Muscle of leg (tissue), 11 donors: ENCODE data around the gene FMN1. TPM values are rescaled to one million over a fixed set of nuclear protein-coding genes. Genes with fewer than 3 reads are reported as not detected.
A peak's percentile ranks its signal among the peaks of the same experiment; 100 is the strongest.

ENCODE experiments used
- DNase-seq: peaks from one replicate; pipeline ENCODE4 v3.0.0; 2013
- H3K27ac ChIP-seq: one replicate; pipeline ENCODE4 v1.5.1; 2013; ENCODE audit warnings: mild to moderate bottlenecking, low read length, control low read depth
- H3K27me3 ChIP-seq: one replicate; pipeline ENCODE4 v1.6.1; 2013; ENCODE audit warnings: low read length; ENCODE audit not compliant: control insufficient read depth, insufficient read depth
- H3K36me3 ChIP-seq: one replicate; pipeline ENCODE4 v1.6.1; 2013; ENCODE audit warnings: low read length; ENCODE audit not compliant: control insufficient read depth, insufficient read depth
- H3K4me1 ChIP-seq: one replicate; pipeline ENCODE4 v1.6.1; 2013; ENCODE audit warnings: low read length; ENCODE audit not compliant: control insufficient read depth, insufficient read depth
- H3K4me3 ChIP-seq: one replicate; pipeline ENCODE4 v1.5.1; 2013; ENCODE audit warnings: low read length, control low read depth
- H3K9me3 ChIP-seq: replicated peaks from 2 replicates; pipeline ENCODE4 v1.6.1; 2013; ENCODE audit warnings: low read depth, low read length; ENCODE audit not compliant: control insufficient read depth
- WGBS: methylation state at CpG from one replicate; pipeline ENCODE4 v1.1.5; 2013; ENCODE audit warnings: missing lambda C conversion rate; ENCODE audit not compliant: insufficient coverage; 5-methylcytosine and 5-hydroxymethylcytosine counted together
- polyA plus RNA-seq, 8 donors: library from polyadenylated mRNA; unstranded; fragments of 120-200 nt; gene quantifications; one replicate each; pipeline versions ENCODE4 v1.2.1 to v1.2.3, GENCODE V29; 2013; ENCODE audit warnings: inconsistent platforms in 1 of 8, low replicate concordance in 1 of 8; ENCODE audit not compliant: insufficient read length in 8 of 8, insufficient read depth in 1 of 8
- total RNA-seq: library from RNA; stranded (reverse); fragments of 120-200 nt; gene quantifications from one replicate; pipeline ENCODE4 v1.2.4, GENCODE V29; 2013

The FMN1 gene
- total and polyA plus RNA-seq, 9 donors, result 0.50 to 3.5 (median 1.0) TPM

DNA sequence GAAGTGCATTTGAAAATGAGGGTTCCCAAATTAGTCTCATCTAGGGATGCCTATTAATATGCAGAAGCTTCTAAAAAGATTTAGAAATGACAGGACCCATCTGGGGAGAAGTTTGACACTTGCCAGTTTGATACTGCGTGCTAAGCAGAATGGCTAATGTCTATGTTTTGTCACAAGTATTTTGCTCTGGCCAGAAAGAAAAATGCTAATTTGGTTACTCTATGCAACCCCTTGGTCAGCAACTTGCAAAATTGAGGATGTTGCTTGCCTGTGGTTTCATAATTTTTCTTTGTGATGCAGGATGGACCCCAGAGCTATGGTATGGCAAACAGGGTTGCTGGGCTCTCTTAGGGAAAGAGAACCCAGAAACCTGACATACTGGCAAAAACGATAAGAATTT is 148.2 kb downstream of the FMN1 start:
- H3K9me3 ChIP-seq, result peaks cover 25% of the 10 kb centered on the region
- no peaks in the 10 kb centered on the region for H3K27me3 ChIP-seq
- WGBS, result 100% methylated on average over 1 of the region's 2 CpGs
- H3K4me1 ChIP-seq, result peaks cover 14% of the 10 kb centered on the region
- peak; percentile 52 for DNase-seq
- H3K36me3 ChIP-seq, result no peaks in the 10 kb centered on the region
- H3K4me3 ChIP-seq, result no peak overlapping the region
- no peak overlapping the region for H3K27ac ChIP-seq

DNA sequence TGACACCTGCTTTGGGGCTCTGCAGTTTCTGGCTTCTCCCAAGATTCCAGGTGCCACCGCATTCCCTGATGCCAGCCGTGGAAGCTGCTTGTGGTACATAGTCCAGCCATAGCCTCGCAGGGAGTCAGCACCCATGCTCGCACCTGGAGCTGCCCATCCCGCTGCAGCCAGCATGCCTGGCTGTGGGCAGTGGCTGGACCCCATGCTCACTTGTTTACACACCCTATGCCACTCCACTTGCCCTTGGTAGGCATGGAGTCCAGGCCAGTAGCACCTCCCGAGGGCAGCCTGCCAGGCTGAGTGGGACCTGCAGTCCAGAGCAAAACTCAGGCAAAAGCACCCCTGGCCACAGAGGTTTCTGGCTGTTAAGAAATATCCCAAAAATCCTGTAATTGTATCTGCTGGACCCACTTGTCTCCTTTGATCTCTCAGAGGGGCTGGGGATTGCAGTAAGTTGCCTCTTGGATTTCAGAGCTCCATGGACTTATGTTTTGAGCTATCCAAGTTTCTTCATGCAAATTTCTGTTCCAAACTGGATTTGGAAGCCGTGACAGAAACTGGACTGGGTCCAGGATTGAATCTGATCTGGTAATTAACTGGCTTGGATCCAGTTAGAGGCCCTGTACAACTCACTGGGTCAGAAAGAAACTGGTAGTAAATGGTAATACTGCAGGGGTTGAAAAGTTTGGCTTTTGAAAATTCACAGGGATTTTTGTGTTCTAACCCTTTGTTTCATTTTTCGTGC is 149.3 kb downstream of the FMN1 start:
- peak overlapping the region; percentile 20 for H3K27ac ChIP-seq
- peak; percentile 84 for DNase-seq

DNA sequence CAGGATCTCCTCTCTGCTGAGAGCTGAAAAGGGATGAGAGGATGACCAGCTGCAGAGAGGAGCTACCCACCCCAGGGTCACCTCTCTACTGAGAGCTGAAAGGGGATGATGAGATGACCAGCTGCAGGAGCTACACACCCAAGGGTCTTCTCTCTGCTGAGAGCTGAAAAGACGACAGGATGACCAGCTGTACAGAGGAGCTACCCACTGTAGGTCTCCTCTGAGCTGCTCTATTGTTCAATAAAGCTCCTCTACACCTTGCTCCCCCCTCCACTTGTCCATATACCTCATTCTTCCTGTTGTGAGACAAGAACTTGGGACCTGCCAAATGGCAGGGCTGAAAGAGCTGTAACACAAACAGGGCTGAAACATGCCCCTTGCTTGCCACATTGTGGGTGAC is 149.9 kb downstream of the FMN1 start:
- DNase-seq, result no peak
- Histone ChIP-seq H3K4me3 (no peak overlapping the region), H3K9me3 (peaks cover 24% of the 10 kb centered on the region), H3K36me3 (no peaks in the 10 kb centered on the region), H3K27ac (no peak overlapping the region), H3K27me3 (no peaks in the 10 kb centered on the region), H3K4me1 (peaks cover 14% of the 10 kb centered on the region)
- WGBS, result no CpG with 5 or more reads among the region's 1 CpG

More for the DNA sequence above, 149.3 kb downstream of the FMN1 start:
- no peak overlapping the region for H3K4me3 ChIP-seq
- 67% methylated on average over 5 of the region's 8 CpGs for WGBS
- H3K27me3 ChIP-seq, result no peaks in the 10 kb centered on the region
- peaks cover 14% of the 10 kb centered on the region for H3K4me1 ChIP-seq
- H3K9me3 ChIP-seq, result peaks cover 25% of the 10 kb centered on the region
- H3K36me3 ChIP-seq, result no peaks in the 10 kb centered on the region

DNA sequence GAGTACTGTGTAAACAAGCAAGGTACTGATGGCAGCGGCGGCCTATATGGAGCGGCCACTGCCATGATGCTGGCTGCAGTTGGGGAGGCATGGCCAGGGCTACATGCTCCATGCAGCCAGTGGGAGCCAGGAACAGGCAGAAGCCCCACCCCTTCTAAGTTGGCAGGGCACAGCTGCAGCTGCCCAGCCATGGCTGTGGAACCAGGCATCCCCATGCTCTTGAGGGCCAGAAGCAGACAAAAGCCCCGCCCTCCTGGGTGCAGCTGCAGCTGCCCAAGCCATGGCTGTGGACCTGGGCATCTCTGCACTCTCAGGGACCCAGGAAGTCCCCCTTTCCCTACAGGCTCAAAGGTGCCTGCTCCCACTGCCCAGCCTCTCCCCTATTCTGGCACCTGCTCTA is 150.9 kb downstream of the FMN1 start:
- no peak for DNase-seq
- H3K4me3 ChIP-seq, result no peak overlapping the region
- H3K36me3 ChIP-seq, result no peaks in the 10 kb centered on the region
- H3K9me3 ChIP-seq, result peaks cover 16% of the 10 kb centered on the region
- no peaks in the 10 kb centered on the region for H3K27me3 ChIP-seq
- WGBS, result 83% methylated on average over 4 of the region's 4 CpGs
- H3K27ac ChIP-seq, result no peak overlapping the region
- peaks cover 14% of the 10 kb centered on the region for H3K4me1 ChIP-seq

DNA sequence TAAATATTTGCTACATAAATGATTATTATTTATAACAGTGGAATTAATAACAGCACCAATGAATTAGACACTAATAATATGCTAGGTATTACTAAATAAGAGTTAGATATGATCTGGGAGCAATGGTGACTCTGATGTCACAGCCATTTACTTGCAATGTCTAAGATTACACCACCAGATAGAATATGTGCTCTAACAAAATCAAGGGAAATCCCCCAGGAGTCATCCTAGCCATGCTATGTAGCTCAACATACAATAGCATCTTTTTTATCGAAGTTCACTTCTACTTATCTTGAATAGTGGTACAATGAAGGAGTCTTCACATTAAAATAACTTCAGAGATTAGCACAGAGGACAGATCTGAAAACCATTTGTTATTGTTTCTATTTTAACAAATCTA is 154.0 kb downstream of the FMN1 start:
- peaks cover 12% of the 10 kb centered on the region for H3K9me3 ChIP-seq
- H3K27me3 ChIP-seq, result no peaks in the 10 kb centered on the region
- no CpG with 5 or more reads among the region's 1 CpG for WGBS
- H3K4me1 ChIP-seq, result peaks cover 11% of the 10 kb centered on the region
- no peak for DNase-seq
- H3K36me3 ChIP-seq, result no peaks in the 10 kb centered on the region
- H3K27ac ChIP-seq, result no peak overlapping the region
- H3K4me3 ChIP-seq, result no peak overlapping the region

DNA sequence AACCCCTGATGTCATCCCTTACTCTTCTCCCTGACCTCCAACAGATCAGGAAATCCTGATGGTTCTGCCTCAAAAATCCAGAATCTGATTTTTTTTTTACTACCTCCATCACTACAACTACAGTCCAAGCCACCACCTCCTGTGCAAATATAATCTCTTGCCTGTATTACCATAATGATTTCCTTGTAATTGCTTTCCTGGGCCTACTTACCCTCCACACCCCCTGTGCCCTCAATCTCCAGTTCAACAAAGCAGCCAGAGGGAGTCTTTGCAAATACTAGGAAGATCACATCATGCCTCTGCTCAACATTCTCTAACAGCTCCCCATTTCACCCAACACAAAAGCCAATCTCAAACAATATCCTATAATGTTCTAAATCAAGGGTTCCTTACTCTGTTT is 159.9 kb downstream of the FMN1 start:
- no peak for DNase-seq
- Histone ChIP-seq H3K4me1 (peaks cover 6% of the 10 kb centered on the region), H3K4me3 (no peak overlapping the region), H3K36me3 (no peaks in the 10 kb centered on the region), H3K27me3 (no peaks in the 10 kb centered on the region), H3K9me3 (no peaks in the 10 kb centered on the region), H3K27ac (no peak overlapping the region)

DNA sequence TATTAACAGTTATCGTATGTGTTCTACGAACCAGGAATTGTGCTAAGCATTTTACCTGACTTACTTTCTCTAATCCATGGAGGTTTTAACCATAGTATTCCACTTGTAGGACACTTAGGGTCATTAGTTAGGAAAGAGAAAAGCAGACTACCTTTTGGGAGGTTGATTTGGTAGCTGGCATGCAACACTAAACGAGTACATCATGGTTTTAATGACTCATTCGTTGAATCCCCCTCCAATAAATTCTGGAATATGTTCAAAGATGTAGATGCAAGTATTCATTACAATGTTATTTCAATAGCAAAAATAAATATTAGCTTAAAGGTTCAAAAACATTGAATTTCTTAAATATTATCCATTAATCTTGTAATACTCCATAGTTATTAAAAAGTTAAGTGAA is 162.5 kb downstream of the FMN1 start:
- no peaks in the 10 kb centered on the region for H3K27me3 ChIP-seq
- peaks cover 16% of the 10 kb centered on the region for H3K4me1 ChIP-seq
- WGBS, result no CpG with 5 or more reads among the region's 4 CpGs
- H3K36me3 ChIP-seq, result no peaks in the 10 kb centered on the region
- peak; percentile 23 for DNase-seq
- no peaks in the 10 kb centered on the region for H3K9me3 ChIP-seq
- no peak overlapping the region for H3K4me3 ChIP-seq
- H3K27ac ChIP-seq, result no peak overlapping the region

DNA sequence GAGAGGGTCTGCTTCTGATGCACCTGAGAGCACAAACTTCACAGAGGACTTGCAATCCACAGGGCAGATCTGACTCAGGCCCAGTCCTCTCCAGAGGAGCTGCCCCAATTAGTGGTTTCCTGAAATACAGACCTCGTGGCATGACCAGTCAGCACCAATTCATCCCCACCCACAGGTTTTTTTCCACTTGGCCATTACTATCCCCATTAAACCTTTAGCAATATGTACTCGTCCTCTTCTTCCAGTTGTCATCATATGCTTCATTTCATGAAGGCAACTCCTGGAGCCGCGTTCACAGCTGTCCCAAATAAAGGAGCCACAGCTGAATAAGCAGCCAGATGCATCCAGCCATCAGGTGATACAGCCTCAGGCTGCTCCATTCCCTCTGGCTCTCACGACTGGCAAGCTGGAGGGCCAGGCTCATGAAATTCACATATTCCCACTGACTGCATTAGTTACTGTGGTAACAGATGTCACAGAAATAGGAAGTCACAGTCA is 163.1 kb downstream of the FMN1 start:
- no peaks in the 10 kb centered on the region for H3K9me3 ChIP-seq
- 44% methylated on average over 4 of the region's 5 CpGs for WGBS
- no peaks in the 10 kb centered on the region for H3K27me3 ChIP-seq
- H3K4me1 ChIP-seq, result peaks cover 22% of the 10 kb centered on the region
- no peak overlapping the region for H3K4me3 ChIP-seq
- peak; percentile 38 for DNase-seq
- H3K36me3 ChIP-seq, result no peaks in the 10 kb centered on the region
- no peak overlapping the region for H3K27ac ChIP-seq

DNA sequence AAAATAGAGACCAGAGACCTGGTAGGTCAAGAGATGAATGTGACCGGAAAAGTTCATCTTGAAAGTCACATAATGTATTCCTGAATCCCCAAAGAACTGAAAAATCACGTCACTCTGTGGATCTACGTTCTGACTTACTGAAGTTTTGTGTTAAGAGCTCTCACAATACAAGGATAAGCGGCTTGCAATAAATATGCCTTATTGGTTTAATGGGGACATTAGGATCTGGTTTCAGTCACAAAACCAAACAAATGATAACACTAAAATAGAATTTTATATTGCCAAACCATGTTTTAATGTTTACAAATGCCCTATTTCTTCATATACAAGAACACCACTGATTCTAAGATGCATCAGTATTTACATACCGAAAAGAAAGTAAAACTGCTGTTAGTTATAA is 164.2 kb downstream of the FMN1 start:
- DNase-seq, result no peak
- no peaks in the 10 kb centered on the region for H3K36me3 ChIP-seq
- H3K4me1 ChIP-seq, result peaks cover 22% of the 10 kb centered on the region
- no peaks in the 10 kb centered on the region for H3K9me3 ChIP-seq
- no peak overlapping the region for H3K4me3 ChIP-seq
- no CpG with 5 or more reads among the region's 5 CpGs for WGBS
- no peak overlapping the region for H3K27ac ChIP-seq
- no peaks in the 10 kb centered on the region for H3K27me3 ChIP-seq

DNA sequence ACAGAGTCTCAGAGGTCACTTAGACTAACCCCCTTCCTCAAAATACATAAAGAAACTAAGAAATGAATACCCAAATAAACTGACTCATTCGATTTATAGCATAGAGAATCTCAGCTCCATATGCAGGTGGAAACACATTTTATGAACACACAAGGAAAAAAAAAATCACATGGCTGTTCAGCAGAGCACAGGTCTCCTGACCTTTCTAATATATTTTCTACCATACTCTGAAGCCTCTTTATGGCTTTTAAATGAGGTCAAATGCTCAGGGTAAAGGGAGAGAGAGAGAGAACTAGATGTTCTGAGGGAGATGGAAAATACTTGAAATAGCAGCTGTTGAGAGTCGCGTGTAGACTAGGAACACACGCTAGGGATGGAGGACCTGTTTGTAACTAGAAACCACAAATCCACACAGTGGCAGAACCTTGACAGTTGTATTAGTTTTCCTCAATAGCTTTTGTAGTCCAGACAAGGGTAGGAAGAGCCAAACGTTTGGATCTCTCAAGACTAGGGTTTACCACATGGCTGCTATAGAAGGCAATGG is 165.3 kb downstream of the FMN1 start:
- no peaks in the 10 kb centered on the region for H3K9me3 ChIP-seq
- no peak overlapping the region for H3K4me3 ChIP-seq
- DNase-seq, result peak; percentile 46
- H3K36me3 ChIP-seq, result no peaks in the 10 kb centered on the region
- no peaks in the 10 kb centered on the region for H3K27me3 ChIP-seq
- 53% methylated on average over 3 of the region's 5 CpGs for WGBS
- H3K27ac ChIP-seq, result no peak overlapping the region
- H3K4me1 ChIP-seq, result peaks cover 22% of the 10 kb centered on the region
